ENCODE results near the gene JKAMP.

- TF ChIP-seq, protein P1, sequence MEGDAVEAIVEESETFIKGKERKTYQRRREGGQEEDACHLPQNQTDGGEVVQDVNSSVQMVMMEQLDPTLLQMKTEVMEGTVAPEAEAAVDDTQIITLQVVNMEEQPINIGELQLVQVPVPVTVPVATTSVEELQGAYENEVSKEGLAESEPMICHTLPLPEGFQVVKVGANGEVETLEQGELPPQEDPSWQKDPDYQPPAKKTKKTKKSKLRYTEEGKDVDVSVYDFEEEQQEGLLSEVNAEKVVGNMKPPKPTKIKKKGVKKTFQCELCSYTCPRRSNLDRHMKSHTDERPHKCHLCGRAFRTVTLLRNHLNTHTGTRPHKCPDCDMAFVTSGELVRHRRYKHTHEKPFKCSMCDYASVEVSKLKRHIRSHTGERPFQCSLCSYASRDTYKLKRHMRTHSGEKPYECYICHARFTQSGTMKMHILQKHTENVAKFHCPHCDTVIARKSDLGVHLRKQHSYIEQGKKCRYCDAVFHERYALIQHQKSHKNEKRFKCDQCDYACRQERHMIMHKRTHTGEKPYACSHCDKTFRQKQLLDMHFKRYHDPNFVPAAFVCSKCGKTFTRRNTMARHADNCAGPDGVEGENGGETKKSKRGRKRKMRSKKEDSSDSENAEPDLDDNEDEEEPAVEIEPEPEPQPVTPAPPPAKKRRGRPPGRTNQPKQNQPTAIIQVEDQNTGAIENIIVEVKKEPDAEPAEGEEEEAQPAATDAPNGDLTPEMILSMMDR (optimal IDR thresholded peaks at IDR 0.05 in 1 of 3, IDR thresholded peaks at IDR 0.05 in 1 of 3, conservative IDR thresholded peaks at IDR 0.05 in 1 of 3; ENCODE audit: extremely low read depth in 1 of 3, insufficient read depth in 2 of 3, low read length in 3 of 3) = no peak
- TF ChIP-seq EZH2 (IDR thresholded peaks at IDR 0.05; ENCODE audit: low read length) = no peak
Measured at GRCh38 chr14:59455411-59455810, 28.9 kb upstream of the JKAMP start.
